HTR-8/SVneo (cell line): ENCODE measurements around the gene INPPL1.
A peak's percentile ranks its signal among the peaks of the same experiment; 100 is the strongest.
"Not testable (repeated sequence)": the region's sequence is repeated elsewhere in the genome, so short reads cannot be mapped to it uniquely, and the experiment has no call there.

Source experiments
- DNase-seq: peaks from one replicate; pipeline ENCODE4 v3.0.0; 2011; ENCODE audit warnings: low spot score, mixed read lengths; ENCODE audit not compliant: insufficient read length
- FAIRE-seq: peaks from 2 replicates; lab custom pipeline; 2011; peaks lifted over from hg19 to GRCh38; lab: Jason Lieb, UNC

Gene INPPL1

GRCh38 chr11:72224564-72225410, at the start of gene INPPL1:
TSS of gene INPPL1 (plus strand) at chr11:72224767. CDS start at chr11:72224985, 218 bp downstream.
- FAIRE-seq (peak; percentile 20), DNase-seq (no peak)

- DNase-seq, result no peak
- no peak for FAIRE-seq
Measured at GRCh38 chr11:72177656-72178055, 46.9 kb upstream of the INPPL1 start.

- FAIRE-seq (no peak), DNase-seq (no peak)
Measured at GRCh38 chr11:72179049-72179803, 45.3 kb upstream of the INPPL1 start.

- no peak for DNase-seq
- FAIRE-seq, result no peak
Measured at GRCh38 chr11:72179804-72180396, 44.7 kb upstream of the INPPL1 start.

- not testable (repeated sequence) for DNase-seq
- FAIRE-seq, result peak; percentile 97
Measured at GRCh38 chr11:72180892-72181552, 43.5 kb upstream of the INPPL1 start.

GRCh38 chr11:72181553-72181958, 43.0 kb upstream of the INPPL1 start:
- FAIRE-seq (peak; percentile 98), DNase-seq (peak; percentile 60)

GRCh38 chr11:72188267-72188666, 36.3 kb upstream of the INPPL1 start:
- no peak for DNase-seq
- no peak for FAIRE-seq

- no peak for DNase-seq
- no peak for FAIRE-seq
Measured at GRCh38 chr11:72189455-72190250, 34.9 kb upstream of the INPPL1 start.

- DNase-seq, result no peak
- FAIRE-seq, result peak; percentile 28
Measured at GRCh38 chr11:72190631-72191071, 33.9 kb upstream of the INPPL1 start.

- DNase-seq (peak; percentile 80), FAIRE-seq (peak; percentile 66)
Measured at GRCh38 chr11:72191961-72192381, 32.6 kb upstream of the INPPL1 start, which contains the start of gene FOLR1. TSS of gene FOLR1 (plus strand) at chr11:72192140. CDS start at chr11:72192174, 34 bp downstream.

GRCh38 chr11:72195518-72196270, 28.9 kb upstream of the INPPL1 start:
- peak; percentile 64 for FAIRE-seq
- DNase-seq, result no peak

GRCh38 chr11:72201445-72201844, 23.1 kb upstream of the INPPL1 start:
- DNase-seq, result not testable (repeated sequence)
- FAIRE-seq, result peak; percentile 100

- no peak for FAIRE-seq
- DNase-seq, result no peak
Measured at GRCh38 chr11:72202571-72202970, 22.0 kb upstream of the INPPL1 start.

- DNase-seq (no peak), FAIRE-seq (no peak)
Measured at GRCh38 chr11:72203163-72203562, 21.4 kb upstream of the INPPL1 start.

GRCh38 chr11:72204886-72205285, 19.7 kb upstream of the INPPL1 start:
- no peak for DNase-seq
- no peak for FAIRE-seq

- not testable (repeated sequence) for DNase-seq, FAIRE-seq
Measured at GRCh38 chr11:72206794-72207193, 17.8 kb upstream of the INPPL1 start.

GRCh38 chr11:72208281-72208680, 16.3 kb upstream of the INPPL1 start:
- FAIRE-seq (no peak), DNase-seq (no peak)

GRCh38 chr11:72209101-72209500, 15.5 kb upstream of the INPPL1 start:
- DNase-seq (no peak), FAIRE-seq (no peak)

- FAIRE-seq (no peak), DNase-seq (no peak)
Measured at GRCh38 chr11:72216638-72217037, 7.9 kb upstream of the INPPL1 start, which contains the start of gene FOLR2. TSS of gene FOLR2 (plus strand) at chr11:72216794. CDS start at chr11:72218585, 1,791 bp downstream.
